HT1080 (cell line): ENCODE data around the gene ZNF138. TPM values are rescaled to one million over a fixed set of nuclear protein-coding genes. Genes with fewer than 3 reads are reported as not detected.
"Not testable (repeated sequence)": the region's sequence is repeated elsewhere in the genome, so short reads cannot be mapped to it uniquely, and the experiment has no call there.

Experiments used
- DNase-seq: peaks from one replicate; pipeline ENCODE4 v3.0.0-alpha.2; 2015; ENCODE audit warnings: low read depth
- total RNA-seq: library from RNA; depleted of rRNA; stranded (reverse); fragments of >200 nt; shearing (Covaris generic); gene quantifications from 2 replicates; pipeline ENCODE4 v1.2.3, GENCODE V29; 2014

Gene ZNF138
- total RNA-seq, 1 experiment from 2014 or later, result 5.5 TPM

DNA sequence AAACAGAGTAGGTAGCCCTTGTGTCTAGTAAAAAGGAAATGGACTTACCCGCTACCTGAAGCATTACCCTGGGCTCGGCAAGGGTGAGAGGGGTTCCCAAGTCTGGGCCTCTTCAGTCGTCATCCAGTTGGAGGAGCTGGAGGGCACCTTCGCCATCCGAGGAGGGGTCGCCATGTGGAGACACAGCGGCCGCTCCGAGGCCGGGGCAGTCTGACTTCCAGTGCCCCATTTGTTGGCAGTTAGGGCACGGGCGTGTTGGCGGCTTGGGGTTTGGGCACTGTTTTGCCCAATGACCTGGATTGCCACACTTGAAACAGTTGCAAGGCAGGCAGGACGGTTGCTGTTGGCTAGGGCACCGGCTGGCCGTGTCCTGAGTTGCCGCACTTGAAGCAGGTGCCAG lies 43.8 kb downstream of the ZNF138 start:
- not testable (repeated sequence) for DNase-seq

DNA sequence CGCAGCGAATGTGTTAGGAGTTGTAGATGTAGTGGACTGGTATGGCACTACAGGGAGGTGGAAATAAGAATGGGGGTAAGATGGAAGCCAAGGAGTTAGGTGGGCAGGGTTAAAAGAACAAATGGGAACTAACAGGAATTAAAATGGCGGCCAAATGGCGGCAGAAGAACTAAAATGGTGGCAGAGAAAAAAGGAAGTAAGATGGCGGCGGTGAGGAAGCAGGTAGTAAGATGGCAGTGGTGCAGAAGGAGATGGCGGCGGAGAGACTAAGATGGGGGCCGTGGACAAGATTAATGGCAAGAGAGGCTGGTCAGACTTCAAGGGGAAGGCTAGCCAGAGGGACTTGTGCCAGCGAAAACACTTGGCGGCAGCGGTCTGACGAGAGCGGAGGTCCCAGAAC lies 44.5 kb downstream of the ZNF138 start:
- DNase-seq, result no peak

DNA sequence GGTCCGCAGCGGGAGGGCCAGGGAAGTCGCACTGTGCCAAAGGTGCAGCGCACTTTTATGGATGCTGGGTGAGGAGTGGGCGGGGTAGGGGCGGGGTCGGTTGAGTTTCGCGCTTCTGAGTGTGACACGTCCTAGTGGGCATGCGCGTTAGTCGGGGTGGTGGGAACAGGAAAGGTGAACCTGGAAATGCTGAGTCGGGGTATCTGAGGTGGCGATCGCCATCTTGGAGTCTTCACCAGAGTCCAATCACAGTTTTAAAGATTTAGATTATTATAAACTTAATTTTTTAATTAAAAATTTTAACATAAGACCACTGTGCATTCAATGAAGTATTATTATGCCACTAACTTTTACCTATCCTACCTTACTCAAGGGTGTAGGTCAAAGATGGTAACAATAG lies 45.7 kb downstream of the ZNF138 start:
- DNase-seq, result no peak

DNA sequence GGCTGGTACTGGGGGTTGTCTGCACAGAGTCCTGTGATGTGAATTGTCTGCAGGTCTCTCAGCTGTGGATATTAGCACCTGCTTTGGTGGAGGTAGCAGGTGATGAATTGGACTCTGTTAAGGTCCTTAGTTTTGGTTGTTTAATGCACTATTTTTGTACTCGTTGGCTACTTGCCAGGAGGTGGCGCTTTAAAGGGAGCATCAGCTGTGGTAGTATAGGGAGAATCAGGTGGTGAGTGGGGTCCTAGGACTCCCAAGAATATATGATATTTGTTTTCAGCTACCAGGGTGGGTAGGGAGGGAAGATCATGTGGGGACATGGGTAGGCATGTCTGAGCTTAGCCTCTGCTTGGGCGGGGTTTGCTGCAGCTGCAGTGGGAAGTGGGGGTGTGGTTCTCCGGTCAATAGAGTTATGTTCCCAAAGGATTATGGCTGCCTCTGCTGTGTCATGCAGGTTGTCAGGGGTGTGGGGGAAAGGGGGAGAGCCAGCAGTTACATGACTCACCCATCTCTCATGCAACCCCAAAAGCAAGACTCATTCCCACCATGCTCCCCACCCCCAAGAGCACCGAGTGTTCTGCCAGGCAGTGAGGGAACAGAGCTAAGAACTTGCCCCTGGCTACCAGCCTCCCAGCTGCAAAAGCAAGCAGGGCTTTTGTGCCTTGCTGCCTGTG lies 55.2 kb downstream of the ZNF138 start:
- peak; percentile 79 for DNase-seq

DNA sequence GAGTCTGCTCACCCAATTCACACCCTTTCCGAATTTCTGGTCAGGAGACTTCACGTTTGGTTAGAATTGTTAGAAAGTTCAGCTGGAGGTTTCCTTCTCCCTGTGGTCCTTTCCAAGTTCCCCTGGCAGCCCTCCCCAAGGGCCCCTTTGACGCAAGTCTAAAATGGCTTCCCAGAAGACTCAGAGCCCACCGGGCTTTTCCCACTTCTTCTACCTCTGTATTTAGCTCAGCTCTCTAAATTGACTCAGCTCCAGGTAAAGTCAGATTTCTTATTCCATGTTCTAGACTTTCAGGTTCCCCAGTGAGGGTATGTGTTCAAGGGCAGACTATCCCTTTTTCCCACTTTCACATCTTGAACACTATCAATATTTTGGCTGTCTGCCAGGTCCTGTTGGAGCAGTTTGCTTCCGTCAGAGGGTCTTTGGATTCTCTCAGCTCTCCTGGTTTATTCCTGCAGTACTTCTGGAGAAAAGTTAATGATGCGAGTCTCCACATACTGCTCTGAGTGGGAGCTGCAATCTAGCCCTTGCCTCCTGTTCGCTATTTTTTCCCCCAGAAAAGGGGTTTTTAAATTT lies 55.8 kb downstream of the ZNF138 start:
- no peak for DNase-seq

DNA sequence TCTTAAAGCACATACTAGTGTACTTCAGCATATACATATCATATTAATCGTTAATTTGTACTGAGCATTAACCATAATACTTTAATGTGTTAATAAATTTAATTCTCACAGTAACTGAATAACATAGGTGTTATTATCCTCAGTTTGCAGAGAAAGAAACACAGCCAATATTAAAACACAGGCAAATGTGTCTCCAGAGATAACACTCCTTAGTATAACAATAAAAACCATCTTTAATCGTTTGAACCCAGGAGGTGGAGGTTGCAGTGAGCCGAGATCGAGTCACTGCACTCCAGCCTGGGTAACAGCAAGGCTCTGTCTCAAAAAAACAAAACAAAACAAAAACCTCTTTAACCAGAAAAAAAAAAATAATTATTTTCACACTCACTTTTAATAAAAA lies 59.5 kb downstream of the ZNF138 start:
- DNase-seq, result no peak

DNA sequence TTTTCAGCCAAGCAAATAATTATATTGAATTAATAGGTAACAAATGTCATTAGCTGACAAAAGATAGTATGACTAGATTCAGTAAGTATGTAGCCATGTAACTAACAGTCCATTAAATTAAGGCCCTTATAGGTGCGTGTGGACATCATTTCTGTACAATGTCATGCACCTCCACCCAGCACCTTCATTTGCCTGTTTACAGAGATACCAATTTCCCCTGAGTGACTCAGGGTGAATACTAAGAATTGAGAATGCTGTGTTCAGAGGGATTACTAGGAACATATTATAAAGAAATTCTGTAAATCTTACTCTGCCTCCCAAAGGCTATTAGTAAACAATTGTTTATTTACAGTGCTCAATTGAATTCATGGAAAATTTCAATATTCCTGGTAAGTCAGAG lies 60.7 kb downstream of the ZNF138 start:
- DNase-seq, result no peak

DNA sequence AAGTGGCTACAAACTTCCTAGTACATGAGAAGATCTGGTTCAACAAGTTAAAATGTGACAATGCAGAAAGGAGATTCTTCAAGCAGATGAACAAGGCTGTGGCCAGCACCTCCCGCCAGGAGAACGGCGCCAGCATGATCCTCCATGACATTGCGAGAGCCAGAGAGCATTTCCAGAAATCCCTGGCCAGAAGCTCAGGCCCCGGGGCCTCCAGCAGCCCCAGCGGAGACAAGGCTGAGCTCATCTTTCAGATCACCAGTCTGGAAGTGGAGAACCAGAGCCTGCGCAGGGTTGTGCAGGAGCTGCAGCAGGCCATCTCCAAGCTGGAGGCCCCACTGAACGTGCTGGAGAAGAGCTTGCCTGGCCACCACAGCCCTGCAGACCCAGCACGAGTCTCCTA lies 68.8 kb downstream of the ZNF138 start:
- no peak for DNase-seq

DNA sequence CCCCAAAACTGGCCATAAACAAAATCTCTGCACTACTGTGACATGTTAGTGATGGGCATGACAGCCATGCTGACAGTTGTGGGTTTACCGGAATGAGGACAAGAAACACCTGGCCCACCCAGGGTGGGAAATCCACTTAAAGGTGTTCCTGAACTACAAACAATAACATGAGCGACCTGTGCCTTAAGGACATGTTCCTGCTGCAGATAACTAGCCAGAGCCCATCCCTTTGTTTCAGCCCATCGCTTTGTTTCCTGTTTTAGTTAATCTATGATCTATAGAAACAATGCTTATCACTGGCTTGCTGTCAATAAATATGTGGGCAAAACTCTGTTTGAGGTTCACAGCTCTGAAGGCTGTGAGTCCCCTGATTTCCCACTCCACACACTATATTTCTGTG lies 69.3 kb downstream of the ZNF138 start:
- not testable (repeated sequence) for DNase-seq

DNA sequence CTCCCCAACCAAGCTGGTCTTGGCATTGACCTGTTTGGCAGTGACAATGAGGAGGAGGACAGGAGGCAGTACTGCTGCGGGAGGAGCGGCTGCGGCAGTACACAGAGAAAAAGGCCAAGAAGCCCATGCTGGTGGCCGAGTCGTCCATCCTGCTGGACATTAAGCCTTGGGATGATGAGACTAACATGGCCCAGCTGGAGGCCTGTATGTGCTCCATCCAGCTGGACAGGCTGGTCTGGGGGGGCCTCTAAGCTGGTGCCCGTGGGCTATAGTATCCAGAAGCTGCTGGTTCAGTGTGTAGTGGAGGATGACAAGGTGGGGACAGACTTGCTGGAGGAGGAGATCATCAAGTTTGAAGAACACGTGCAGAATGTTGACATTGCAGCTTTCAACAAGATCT lies 69.7 kb downstream of the ZNF138 start:
- DNase-seq, result no peak

DNA sequence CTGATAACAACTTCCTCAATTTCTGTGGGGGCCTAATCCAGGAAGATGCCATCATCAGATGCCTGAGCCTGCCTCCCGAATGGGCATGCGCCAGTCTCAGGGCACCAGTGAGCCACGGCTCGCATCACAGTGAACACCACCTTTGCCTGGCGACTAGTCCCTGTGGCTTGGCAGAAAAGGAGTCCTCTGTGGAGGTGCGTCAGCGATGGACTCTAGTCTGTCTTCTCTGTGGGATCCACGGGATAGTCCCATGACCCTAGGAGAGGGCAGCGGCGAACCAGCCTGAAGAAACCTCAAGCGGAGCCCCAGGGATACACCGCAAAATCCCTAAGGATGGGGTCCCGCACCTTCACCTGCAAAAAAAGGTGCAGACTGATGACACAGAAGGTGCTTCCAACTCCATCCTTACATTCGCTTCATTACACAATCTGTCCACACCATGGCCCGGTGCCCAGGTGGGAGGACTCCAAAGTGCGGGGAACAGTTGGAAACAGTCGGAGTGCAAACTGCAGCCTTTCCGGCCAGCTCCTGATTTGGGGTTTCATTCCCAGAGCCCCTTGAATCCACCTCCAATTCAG lies 73.7 kb downstream of the ZNF138 start:
- no peak for DNase-seq

DNA sequence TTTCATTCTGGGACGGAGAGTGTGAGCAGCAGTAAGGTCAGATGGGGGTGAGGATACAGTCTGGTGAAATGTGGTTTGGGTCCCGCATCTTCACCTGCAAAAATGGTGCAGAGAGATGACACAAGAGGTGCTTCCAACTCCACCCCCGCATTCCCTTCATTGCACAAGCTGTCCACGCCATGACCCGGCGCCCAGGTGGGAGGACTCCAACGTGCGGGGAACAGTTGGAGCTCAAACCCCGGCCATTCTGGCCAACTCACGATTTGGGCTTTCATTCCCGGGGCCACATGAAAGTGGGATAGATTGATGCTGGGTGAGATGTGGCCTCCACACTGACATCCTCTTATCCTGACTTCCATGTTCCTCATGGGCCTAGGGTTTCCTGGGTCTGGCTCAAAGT lies 74.3 kb downstream of the ZNF138 start:
- DNase-seq, result no peak

DNA sequence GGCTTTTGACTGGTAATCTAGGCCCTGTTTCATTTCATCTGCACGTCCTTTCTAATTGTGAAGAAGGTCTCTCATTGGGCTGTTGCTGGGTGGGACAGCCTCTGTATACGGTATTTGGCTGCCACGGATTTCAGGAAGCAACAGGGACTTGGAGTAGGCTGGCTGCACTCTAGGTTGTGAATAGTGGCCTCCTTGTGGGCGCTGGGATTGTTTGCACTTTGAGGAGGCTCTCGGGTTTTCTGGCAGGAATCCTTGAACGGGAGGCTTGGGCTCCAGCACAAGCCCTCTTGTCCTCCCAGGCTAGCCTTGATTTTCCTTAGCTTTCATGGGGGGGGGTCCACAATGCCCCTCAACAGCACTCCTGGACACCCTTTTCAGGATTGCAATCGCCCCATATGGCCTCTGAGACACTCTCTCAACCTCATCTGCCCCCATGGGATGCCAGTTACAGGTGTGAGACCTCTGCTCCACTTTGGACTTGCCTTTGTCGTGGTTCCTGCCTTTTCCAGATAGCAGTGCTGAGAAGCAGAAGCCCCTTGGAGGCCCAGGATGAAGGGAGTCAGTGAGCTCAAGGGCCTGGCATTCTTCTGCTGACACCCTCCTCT lies 75.0 kb downstream of the ZNF138 start:
- no peak for DNase-seq

DNA sequence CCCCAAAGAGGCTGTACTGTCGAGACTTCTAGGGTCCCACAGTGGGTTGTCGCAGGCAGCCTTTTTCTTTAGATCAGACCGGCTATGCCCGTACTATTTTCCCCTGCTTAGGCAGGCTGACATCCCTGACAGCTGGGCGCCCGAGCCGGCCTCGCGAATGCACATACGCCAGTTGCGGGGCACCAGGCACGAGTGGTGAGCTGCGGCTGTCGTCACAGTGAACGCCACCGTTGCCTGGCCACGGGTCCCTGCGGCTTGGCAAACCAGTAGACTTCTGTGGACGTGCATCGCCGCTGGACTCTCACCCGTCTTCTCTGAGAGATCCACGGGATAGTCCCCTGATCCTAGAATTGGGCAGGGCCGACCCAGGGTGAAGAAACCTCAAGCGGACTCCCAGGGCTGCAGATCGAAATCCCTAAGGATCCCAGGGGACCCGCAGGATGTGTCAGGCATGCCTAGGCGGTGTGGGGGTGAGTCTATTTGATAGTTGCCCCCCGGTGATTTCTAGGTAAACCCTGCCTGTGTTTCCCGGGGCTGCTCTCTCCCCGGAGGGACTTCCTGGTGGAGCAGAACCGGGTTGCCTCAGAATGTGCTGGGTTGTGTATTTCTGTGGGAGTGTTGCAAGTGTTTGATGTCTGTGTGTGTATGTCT lies 75.8 kb downstream of the ZNF138 start:
- DNase-seq, result no peak

DNA sequence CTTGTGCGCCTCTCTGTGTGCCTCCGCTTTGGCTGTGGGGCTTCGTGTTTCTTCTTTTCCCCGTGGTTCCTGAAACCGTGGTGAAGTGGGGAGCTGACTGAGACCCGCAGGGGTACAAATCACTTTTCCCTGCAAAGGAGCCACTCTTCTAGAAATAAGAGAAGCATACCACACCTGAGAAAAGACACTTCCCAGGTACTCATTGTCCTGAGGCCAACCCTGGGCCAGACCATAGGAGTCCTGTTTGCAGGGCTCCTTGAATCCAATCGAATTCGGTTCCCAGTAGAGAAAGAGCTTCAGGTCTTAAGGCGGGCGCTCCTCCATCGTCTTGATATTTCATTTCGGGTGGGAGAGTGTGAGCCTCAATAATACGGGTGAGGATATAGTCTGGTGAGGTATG lies 76.4 kb downstream of the ZNF138 start:
- no peak for DNase-seq

DNA sequence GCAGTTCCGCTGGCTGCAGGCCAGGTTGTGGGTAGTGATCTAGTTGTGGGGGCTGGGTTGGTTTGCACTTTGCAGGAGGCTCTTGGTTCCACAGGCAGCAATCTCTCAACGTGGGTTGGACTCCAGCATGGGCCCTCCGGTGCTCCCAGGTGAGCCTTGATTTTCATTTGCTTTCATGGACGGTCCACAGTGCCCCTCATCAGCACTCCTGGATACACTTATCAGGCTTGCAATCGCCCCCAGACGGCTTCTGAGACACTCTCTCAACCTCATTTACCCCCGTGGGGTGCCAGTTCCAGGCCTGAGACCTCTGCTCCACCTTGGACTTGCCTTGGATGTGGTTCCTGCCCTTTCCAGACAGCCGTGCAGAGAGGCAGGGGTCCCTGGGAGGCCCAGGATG lies 77.5 kb downstream of the ZNF138 start:
- no peak for DNase-seq

DNA sequence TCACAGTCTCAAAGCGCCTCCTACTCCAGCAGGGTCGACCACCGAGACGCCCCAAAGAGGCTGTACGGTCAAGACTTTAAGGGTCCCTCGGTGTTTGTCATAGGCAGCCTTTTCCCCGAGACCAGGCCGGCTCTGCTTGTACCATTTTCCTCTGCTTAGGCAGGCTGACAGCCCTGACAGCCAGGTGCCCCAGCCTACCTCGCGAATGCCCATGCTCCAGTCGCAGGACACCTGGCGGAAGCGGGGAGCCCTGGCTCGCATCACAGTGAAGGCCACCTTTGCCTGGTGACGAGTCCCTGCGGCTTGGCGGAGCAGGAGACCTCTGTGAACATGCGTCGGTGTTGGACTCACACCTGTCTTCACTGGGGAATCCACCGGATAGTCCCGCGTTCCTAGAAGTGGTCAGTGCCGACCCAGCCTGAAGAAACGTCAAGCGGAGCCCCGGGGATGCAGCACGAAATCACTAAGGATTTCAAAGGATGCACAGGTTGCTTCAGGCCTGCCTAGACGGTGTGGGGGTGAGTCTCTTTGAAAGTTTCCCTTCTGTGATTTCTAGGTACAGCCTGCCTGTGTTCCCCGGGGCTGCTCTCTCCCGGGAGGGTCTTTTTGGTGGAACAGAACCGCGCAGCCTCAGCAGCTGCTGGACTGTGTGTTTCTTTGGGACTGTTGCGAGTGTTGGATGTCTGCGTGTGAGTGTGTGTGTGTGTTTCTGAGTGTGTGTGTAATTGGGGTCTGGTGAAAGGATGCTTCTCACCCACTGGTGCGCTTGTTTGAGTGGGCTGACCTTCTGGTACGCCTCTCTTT lies 78.3 kb downstream of the ZNF138 start:
- no peak for DNase-seq

DNA sequence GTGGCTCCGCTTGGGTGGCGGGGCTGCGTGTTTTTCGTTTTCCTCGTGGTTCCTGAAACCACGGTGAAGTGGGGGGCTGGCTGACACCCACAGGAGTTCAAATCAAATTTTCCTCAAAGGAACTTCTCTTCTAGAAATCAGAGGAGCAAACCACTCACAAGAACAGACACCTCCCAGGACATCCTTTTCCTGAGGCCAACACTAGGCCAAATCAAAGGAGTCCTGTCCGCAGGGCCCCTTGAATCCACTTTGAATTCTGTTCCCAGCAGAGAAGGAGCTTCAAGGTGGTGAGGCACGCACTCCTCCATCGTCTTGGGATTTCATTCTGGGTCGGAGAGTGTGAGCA lies 78.9 kb downstream of the ZNF138 start:
- no peak for DNase-seq

DNA sequence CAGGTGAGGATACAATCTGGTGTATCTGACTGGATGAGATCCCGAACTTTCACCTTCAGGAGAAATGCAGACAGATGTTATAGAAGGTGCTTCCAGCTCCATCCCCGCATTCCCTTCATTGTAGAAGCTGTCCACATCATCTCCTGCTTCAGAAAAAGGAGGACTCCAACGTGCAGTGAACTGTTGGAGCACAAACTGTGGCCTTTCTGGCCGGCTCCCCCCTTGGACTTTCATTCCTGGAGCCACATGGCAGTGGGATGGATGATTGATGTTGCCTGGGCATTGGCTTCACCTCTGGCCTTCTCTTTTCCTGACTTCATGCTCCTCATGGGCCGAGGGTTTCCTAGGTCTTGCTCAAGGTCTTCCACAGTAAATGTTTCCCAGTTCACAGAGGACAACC lies 79.3 kb downstream of the ZNF138 start:
- DNase-seq, result no peak

DNA sequence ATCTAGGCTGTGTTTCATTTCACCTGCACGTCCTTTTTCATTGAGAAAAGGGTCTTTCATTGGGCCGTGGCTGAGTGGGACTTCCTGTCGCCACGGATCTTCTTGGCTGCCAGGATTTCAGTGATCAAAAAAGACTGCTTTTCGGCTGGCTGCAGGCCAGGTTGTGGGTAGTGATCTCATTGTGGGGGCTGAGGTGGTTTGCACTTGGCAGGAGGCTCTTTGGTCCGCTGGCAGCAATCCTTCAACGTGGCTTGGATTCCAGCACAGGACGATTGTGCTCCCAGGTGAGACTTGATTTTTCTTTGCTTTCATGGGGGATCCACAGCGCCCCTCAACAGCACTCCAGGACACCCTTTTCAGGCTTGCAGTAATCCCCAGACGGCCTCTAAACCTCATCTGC lies 79.9 kb downstream of the ZNF138 start:
- peak; percentile 37 for DNase-seq

DNA sequence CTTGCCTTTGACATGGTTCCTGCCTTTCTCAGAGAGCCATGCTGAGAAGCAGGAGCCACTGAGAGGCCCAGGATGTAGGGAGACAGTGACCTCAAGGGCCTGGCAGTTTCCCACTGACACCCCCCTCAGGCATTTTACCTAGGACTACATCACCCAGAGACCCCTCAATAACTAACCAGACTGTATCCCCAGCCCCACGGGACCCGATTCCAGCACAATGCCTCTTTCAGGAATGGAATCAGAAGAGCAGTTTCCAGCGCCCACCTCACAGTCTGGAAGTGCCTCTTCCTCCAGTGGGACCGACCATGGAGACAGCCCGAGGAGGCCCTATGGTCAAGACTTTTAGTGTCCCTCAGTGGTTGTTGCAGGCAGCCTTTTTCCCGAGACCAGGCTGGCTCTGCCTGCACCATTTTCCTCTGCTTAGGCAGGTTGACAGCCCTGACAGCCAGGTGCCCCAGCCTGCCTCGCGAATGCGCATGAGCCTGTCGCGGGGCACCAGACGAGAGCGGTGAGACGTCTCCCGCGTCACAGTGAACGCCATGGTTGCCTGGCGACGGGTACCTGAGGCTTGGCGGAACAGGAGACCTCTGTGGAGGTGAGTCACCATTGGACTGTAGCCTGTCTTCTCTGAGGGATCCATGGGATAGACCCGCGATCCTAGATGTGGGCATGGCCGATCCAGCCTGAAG lies 80.5 kb downstream of the ZNF138 start:
- DNase-seq, result no peak
